ENCODE measurements around the gene NIPSNAP3A.

GRCh38 chr9:104774831-104775573, 27.5 kb downstream of the NIPSNAP3A start:
- no peak for TF ChIP-seq CTCF (IDR thresholded peaks at IDR 0.05)
- no peak for TF ChIP-seq POLR2AphosphoS5 (IDR thresholded peaks at IDR 0.05; ENCODE audit: low read depth, low read length)
- TF ChIP-seq SIN3A (IDR thresholded peaks at IDR 0.05; ENCODE audit: borderline replicate concordance, insufficient read depth, low read depth, low read length), result no peak
- TF ChIP-seq TCF7L2 (IDR thresholded peaks at IDR 0.05; ENCODE audit: low read depth, low read length), result no peak

Measured in Panc1 (cell line).